H9 (cell line): ENCODE measurements around the gene AGTRAP. TPM values are rescaled to one million over a fixed set of nuclear protein-coding genes. Genes with fewer than 3 reads are reported as not detected.

Experiments used
- DNase-seq: peaks from one replicate; pipeline ENCODE4 v3.0.0-alpha.2; 2017
- H2AFZ ChIP-seq: one replicate; pipeline ENCODE4 v1.6.1; 2013; ENCODE audit warnings: mild to moderate bottlenecking, low read length, control low read depth, moderate library complexity
- H2AK5ac ChIP-seq: 2 replicates; pipeline ENCODE4 v1.6.1; 2013; ENCODE audit warnings: low read length, control low read depth, mixed read lengths; ENCODE audit not compliant: insufficient read length
- H2BK120ac ChIP-seq: one replicate; pipeline ENCODE4 v1.6.1; 2013; ENCODE audit warnings: low read depth, mild to moderate bottlenecking, low read length, control low read depth, inconsistent platforms; ENCODE audit not compliant: poor library complexity, severe bottlenecking
- H2BK12ac ChIP-seq: 2 replicates; pipeline ENCODE4 v1.6.1; 2013; ENCODE audit warnings: low read length, control low read depth, mixed read lengths, low read depth; ENCODE audit not compliant: insufficient read length
- H2BK15ac ChIP-seq: 2 replicates; pipeline ENCODE4 v1.6.1; 2013; ENCODE audit warnings: low read depth, low read length, control low read depth
- H2BK20ac ChIP-seq: one replicate; pipeline ENCODE4 v1.6.1; 2013; ENCODE audit warnings: low read depth, mild to moderate bottlenecking, low read length, control low read depth, inconsistent platforms; ENCODE audit not compliant: poor library complexity, severe bottlenecking
- H2BK5ac ChIP-seq: 2 replicates; pipeline ENCODE4 v1.6.1; 2013; ENCODE audit warnings: low read length, control low read depth, mixed read lengths; ENCODE audit not compliant: insufficient read length
- H3K14ac ChIP-seq: 2 replicates; pipeline ENCODE4 v1.6.1; 2013; ENCODE audit warnings: low read length, control low read depth; ENCODE audit not compliant: insufficient read depth
- H3K18ac ChIP-seq: 2 replicates; pipeline ENCODE4 v1.6.1; 2013; ENCODE audit warnings: low read depth, mild to moderate bottlenecking, mixed read lengths, low read length, control low read depth; ENCODE audit not compliant: insufficient read length
- H3K23ac ChIP-seq: 2 replicates; pipeline ENCODE4 v1.6.1; 2013; ENCODE audit warnings: low read length, control low read depth, mixed read lengths, low read depth; ENCODE audit not compliant: insufficient read length
- H3K23me2 ChIP-seq: 2 replicates; pipeline ENCODE4 v1.6.1; 2013; ENCODE audit warnings: low read depth, mild to moderate bottlenecking, mixed read lengths, low read length, control low read depth; ENCODE audit not compliant: insufficient read length, poor library complexity, severe bottlenecking
- H3K27ac ChIP-seq: 2 replicates; pipeline ENCODE4 v1.5.1; 2013; ENCODE audit warnings: low read length, control low read depth, mixed read lengths, low read depth; ENCODE audit not compliant: insufficient read length
- H3K27me3 ChIP-seq: 2 replicates; pipeline ENCODE4 v1.6.1; 2013; ENCODE audit warnings: low read length, control low read depth, inconsistent platforms; ENCODE audit not compliant: insufficient read depth
- H3K4ac ChIP-seq: 2 replicates; pipeline ENCODE4 v1.6.1; 2013; ENCODE audit warnings: low read depth, mild to moderate bottlenecking, control low read depth, inconsistent platforms, low read length, moderate library complexity
- H3K4me1 ChIP-seq: 2 replicates; pipeline ENCODE4 v1.6.1; 2013; ENCODE audit warnings: low read length, control low read depth, inconsistent platforms; ENCODE audit not compliant: insufficient read depth
- H3K4me2 ChIP-seq: 2 replicates; pipeline ENCODE4 v1.6.1; 2013; ENCODE audit warnings: low read length, control low read depth, mixed read lengths; ENCODE audit not compliant: insufficient read length, insufficient read depth
- H3K56ac ChIP-seq: 2 replicates; pipeline ENCODE4 v1.6.1; 2013; ENCODE audit warnings: low read depth, mild to moderate bottlenecking, mixed read lengths, low read length, control low read depth; ENCODE audit not compliant: insufficient read length
- H3K79me1 ChIP-seq: 2 replicates; pipeline ENCODE4 v1.6.1; 2013; ENCODE audit warnings: low read depth, mild to moderate bottlenecking, moderate library complexity, low read length, control low read depth, inconsistent platforms; ENCODE audit not compliant: insufficient read depth, poor library complexity, severe bottlenecking
- H3K79me2 ChIP-seq: 2 replicates; pipeline ENCODE4 v1.6.1; 2013; ENCODE audit warnings: low read length, control low read depth, inconsistent platforms; ENCODE audit not compliant: insufficient read depth
- H3K9ac ChIP-seq: 2 replicates; pipeline ENCODE4 v1.6.1; 2013; ENCODE audit warnings: low read length, control low read depth, mixed read lengths; ENCODE audit not compliant: insufficient read length; ENCODE audit errors: extremely low read depth
- H3K9me3 ChIP-seq: one replicate; pipeline ENCODE4 v1.6.1; 2013; ENCODE audit warnings: low read depth, low read length, inconsistent platforms; ENCODE audit not compliant: control insufficient read depth
- H3T11ph ChIP-seq: one replicate; pipeline ENCODE4 v1.6.1; 2013; ENCODE audit warnings: mild to moderate bottlenecking, low read length, control low read depth, inconsistent platforms
- H4K20me1 ChIP-seq: one replicate; pipeline ENCODE4 v1.6.1; 2013; ENCODE audit not compliant: control insufficient read depth, insufficient read length, insufficient read depth
- H4K5ac ChIP-seq: 2 replicates; pipeline ENCODE4 v1.6.1; 2013; ENCODE audit warnings: low read depth, mild to moderate bottlenecking, mixed read lengths, low read length, control low read depth; ENCODE audit not compliant: insufficient read length
- H4K8ac ChIP-seq: replicated peaks from 2 replicates; pipeline ENCODE4 v1.6.1; 2013; ENCODE audit warnings: low read length, control low read depth, mixed read lengths, low read depth; ENCODE audit not compliant: insufficient read length
- H4K91ac ChIP-seq: 2 replicates; pipeline ENCODE4 v1.6.1; 2013; ENCODE audit warnings: low read depth, mild to moderate bottlenecking, moderate library complexity, mixed read lengths, low read length, control low read depth; ENCODE audit not compliant: insufficient read length
- H3K27ac Mint-ChIP-seq, 3 experiments: 2 replicates in 2 of 3; 3 replicates in 1 of 3; pipeline ENCODE4 v1.8.0; 2020 to 2021; ENCODE audit warnings: mixed read lengths in 3 of 3, mild to moderate bottlenecking in 1 of 3, moderate library complexity in 1 of 3
- H3K27me3 Mint-ChIP-seq: 2 replicates; pipeline ENCODE4 v1.8.0; 2021; ENCODE audit warnings: low read depth, mild to moderate bottlenecking, moderate library complexity, mixed read lengths
- H3K36me3 Mint-ChIP-seq, 3 experiments: 2 replicates in 2 of 3; 3 replicates in 1 of 3; pipeline ENCODE4 v1.8.0; 2020 to 2021; ENCODE audit warnings: low read depth in 3 of 3, mixed read lengths in 3 of 3; ENCODE audit not compliant: insufficient read depth in 1 of 3
- H3K4me1 Mint-ChIP-seq, 2 experiments: 2 replicates each; pipeline ENCODE4 v1.8.0; 2020; ENCODE audit warnings: mixed read lengths in 2 of 2
- H3K4me3 Mint-ChIP-seq, 2 experiments: 2 replicates in 1 of 2; 3 replicates in 1 of 2; pipeline ENCODE4 v1.8.0; 2020 to 2021; ENCODE audit warnings: mild to moderate bottlenecking in 2 of 2, mixed read lengths in 2 of 2, moderate library complexity in 1 of 2
- H3K9me3 Mint-ChIP-seq, 2 experiments: 2 replicates in 1 of 2; 3 replicates in 1 of 2; pipeline ENCODE4 v1.8.0; 2020; ENCODE audit warnings: mild to moderate bottlenecking in 2 of 2, mixed read lengths in 2 of 2, moderate library complexity in 1 of 2
- WGBS: extraction: QIAGEN DNeasy Blood & Tissue Kit; methylation state at CpG from one replicate; pipeline ENCODE4 v1.1.7; 2013; ENCODE audit warnings: missing lambda C conversion rate, low lambda C conversion rate, mixed read lengths; ENCODE audit not compliant: insufficient read length; ENCODE audit errors: extremely low coverage; 5-methylcytosine and 5-hydroxymethylcytosine counted together
- total RNA-seq: library from RNA; stranded (reverse); gene quantifications from 2 replicates; pipeline ENCODE4 v1.2.1, GENCODE V29; 2021
- TF ChIP-seq, protein P1 (sequence below): fragments of 200-600 bp; sonication (generic); conservative IDR thresholded peaks from 3 replicates; pipeline ENCODE4 v1.8.0; 2021; ENCODE audit warnings: antibody characterized with exemption, mild to moderate bottlenecking

The AGTRAP gene
- total RNA-seq, 1 experiment from 2014 or later: 60.9 TPM

- no peak overlapping the region for H3K4me3 Mint-ChIP-seq
- H4K91ac ChIP-seq: no peak overlapping the region
- no peak overlapping the region for H4K8ac ChIP-seq
- H3K9ac ChIP-seq: no peak overlapping the region
- TF ChIP-seq, protein P1, sequence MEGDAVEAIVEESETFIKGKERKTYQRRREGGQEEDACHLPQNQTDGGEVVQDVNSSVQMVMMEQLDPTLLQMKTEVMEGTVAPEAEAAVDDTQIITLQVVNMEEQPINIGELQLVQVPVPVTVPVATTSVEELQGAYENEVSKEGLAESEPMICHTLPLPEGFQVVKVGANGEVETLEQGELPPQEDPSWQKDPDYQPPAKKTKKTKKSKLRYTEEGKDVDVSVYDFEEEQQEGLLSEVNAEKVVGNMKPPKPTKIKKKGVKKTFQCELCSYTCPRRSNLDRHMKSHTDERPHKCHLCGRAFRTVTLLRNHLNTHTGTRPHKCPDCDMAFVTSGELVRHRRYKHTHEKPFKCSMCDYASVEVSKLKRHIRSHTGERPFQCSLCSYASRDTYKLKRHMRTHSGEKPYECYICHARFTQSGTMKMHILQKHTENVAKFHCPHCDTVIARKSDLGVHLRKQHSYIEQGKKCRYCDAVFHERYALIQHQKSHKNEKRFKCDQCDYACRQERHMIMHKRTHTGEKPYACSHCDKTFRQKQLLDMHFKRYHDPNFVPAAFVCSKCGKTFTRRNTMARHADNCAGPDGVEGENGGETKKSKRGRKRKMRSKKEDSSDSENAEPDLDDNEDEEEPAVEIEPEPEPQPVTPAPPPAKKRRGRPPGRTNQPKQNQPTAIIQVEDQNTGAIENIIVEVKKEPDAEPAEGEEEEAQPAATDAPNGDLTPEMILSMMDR: no peak
- no peak overlapping the region for H2BK12ac ChIP-seq
- H4K20me1 ChIP-seq: no peaks in the 10 kb centered on the region
- H3K79me2 ChIP-seq: no peaks in the 10 kb centered on the region
- no peak overlapping the region for H3K4me2 ChIP-seq
- no peak overlapping the region for H3T11ph ChIP-seq
- no peak overlapping the region for H2BK20ac ChIP-seq
- no peak overlapping the region for H3K4ac ChIP-seq
- H2BK120ac ChIP-seq: no peak overlapping the region
- no peak overlapping the region for H2BK5ac ChIP-seq
- H3K18ac ChIP-seq: no peak overlapping the region
- no peak overlapping the region for H4K5ac ChIP-seq
- no peaks in the 10 kb centered on the region for H3K27me3 ChIP-seq
- H3K4me1 Mint-ChIP-seq: peaks cover 25 to 34% of the 10 kb centered on the region in 2 experiments
- H3K23ac ChIP-seq: no peak overlapping the region
- peaks cover 4% of the 10 kb centered on the region; the same call in 1 of the 2 replicates for H3K27me3 Mint-ChIP-seq
- WGBS: no CpG with 5 or more reads among the region's 6 CpGs
- peaks cover 6% of the 10 kb centered on the region; the same call in 1 of the 2 replicates for H3K4me1 ChIP-seq
- H3K56ac ChIP-seq: no peak overlapping the region
- no peak overlapping the region for H2AK5ac ChIP-seq
- H3K9me3 Mint-ChIP-seq: no peaks in the 10 kb centered on the region
- H3K36me3 Mint-ChIP-seq: no peaks in the 10 kb centered on the region
- no peak for DNase-seq
- H3K27ac Mint-ChIP-seq: no peak overlapping the region
- no peaks in the 10 kb centered on the region for H3K23me2 ChIP-seq
- H3K27ac ChIP-seq: no peak overlapping the region
- no peaks in the 10 kb centered on the region for H3K9me3 ChIP-seq
- H2AFZ ChIP-seq: no peak overlapping the region
- H3K14ac ChIP-seq: no peak overlapping the region
- H3K79me1 ChIP-seq: no peaks in the 10 kb centered on the region
- no peak overlapping the region for H2BK15ac ChIP-seq
Measured at GRCh38 chr1:11783556-11783955, 47.6 kb downstream of the AGTRAP start.
